PFSK-1 (cell line): ENCODE measurements around the gene TCHP.

Experiments
- FOXP2 ChIP-seq: optimal IDR thresholded peaks from 2 replicates; pipeline ENCODE3; 2011; ENCODE audit warnings: borderline replicate concordance, control low read depth, inconsistent platforms; ENCODE audit not compliant: insufficient read depth; ENCODE audit errors: extremely low read length, extremely low read depth
- POLR2AphosphoS5 ChIP-seq: IDR thresholded peaks from 2 replicates; pipeline ENCODE4 v1.6.1; 2012; ENCODE audit warnings: low read depth, mild to moderate bottlenecking, control low read depth, low read length, moderate library complexity
- SIN3A ChIP-seq: IDR thresholded peaks from 2 replicates; pipeline ENCODE4 v1.6.1; 2012; ENCODE audit warnings: mild to moderate bottlenecking, low read length, moderate library complexity, borderline replicate concordance; ENCODE audit not compliant: insufficient read depth
- TAF1 ChIP-seq: IDR thresholded peaks from 2 replicates; pipeline ENCODE4 v1.6.1; 2012; ENCODE audit warnings: low read length, control low read depth, borderline replicate concordance; ENCODE audit not compliant: insufficient read depth
- TF ChIP-seq, protein P1 (sequence below), 2 experiments: IDR thresholded peaks; 2 replicates each; pipeline versions ENCODE4 v1.6.1 to v1.8.0; 2011 to 2012; ENCODE audit warnings: low read depth in 2 of 2, low read length in 2 of 2, control low read depth in 1 of 2, inconsistent platforms in 1 of 2, mild to moderate bottlenecking in 1 of 2, moderate library complexity in 1 of 2; ENCODE audit not compliant: insufficient read depth in 1 of 2

Gene TCHP

DNA sequence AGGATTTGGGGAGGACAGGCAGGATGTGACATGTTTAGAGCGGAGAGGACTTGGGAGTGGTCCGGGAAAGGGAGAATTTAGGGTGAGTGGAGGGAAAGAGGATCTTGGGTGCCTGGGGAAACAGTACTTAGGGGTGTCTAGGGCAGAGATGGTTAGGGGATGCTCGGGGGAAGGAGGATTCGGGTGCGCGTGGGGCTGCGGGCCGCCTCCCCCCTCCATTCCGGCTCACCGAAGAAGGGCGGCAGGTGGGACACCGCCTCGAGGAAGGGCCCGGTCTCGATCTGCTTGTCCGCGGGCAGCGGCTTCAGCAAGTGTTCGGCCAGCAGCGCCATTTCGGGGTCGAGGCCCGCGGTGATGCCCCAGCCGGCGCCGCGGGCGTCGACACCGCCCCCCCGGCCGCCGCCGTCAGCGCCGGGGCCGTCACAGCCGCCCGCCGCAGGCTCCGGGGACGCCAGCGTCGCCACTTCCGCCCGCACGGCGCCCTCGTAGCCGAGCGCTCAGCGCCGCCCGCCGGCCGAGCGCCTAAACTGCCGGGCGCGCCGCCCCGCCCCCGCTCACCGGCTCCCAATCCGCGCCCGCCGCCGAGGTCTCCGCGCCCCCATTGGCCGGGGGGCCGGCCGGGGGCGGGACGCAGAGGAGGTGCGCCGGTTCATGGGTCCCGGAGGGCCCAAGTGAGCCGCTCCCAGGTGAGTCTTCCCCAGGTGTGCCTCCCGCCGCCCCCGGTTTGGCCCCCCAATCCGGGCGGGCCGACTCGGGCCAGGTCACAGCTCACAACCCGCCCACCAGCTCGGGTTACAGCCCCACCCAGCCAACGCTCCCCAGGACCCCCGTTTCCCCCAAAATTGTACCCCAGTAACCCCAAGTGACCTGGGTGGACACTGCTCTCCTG is 19.8 kb upstream of the TCHP start, which contains the start of gene GLTP:
TSS of gene GLTP (minus strand) at position 499 of the 889 bp plus-strand sequence. CDS start at position 332, 167 bp downstream.
- TF ChIP-seq, protein P1, sequence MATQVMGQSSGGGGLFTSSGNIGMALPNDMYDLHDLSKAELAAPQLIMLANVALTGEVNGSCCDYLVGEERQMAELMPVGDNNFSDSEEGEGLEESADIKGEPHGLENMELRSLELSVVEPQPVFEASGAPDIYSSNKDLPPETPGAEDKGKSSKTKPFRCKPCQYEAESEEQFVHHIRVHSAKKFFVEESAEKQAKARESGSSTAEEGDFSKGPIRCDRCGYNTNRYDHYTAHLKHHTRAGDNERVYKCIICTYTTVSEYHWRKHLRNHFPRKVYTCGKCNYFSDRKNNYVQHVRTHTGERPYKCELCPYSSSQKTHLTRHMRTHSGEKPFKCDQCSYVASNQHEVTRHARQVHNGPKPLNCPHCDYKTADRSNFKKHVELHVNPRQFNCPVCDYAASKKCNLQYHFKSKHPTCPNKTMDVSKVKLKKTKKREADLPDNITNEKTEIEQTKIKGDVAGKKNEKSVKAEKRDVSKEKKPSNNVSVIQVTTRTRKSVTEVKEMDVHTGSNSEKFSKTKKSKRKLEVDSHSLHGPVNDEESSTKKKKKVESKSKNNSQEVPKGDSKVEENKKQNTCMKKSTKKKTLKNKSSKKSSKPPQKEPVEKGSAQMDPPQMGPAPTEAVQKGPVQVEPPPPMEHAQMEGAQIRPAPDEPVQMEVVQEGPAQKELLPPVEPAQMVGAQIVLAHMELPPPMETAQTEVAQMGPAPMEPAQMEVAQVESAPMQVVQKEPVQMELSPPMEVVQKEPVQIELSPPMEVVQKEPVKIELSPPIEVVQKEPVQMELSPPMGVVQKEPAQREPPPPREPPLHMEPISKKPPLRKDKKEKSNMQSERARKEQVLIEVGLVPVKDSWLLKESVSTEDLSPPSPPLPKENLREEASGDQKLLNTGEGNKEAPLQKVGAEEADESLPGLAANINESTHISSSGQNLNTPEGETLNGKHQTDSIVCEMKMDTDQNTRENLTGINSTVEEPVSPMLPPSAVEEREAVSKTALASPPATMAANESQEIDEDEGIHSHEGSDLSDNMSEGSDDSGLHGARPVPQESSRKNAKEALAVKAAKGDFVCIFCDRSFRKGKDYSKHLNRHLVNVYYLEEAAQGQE (IDR thresholded peaks at IDR 0.05; ENCODE audit: insufficient read depth in 1 of 2, low read depth in 2 of 2, low read length in 2 of 2), result no peak
- no peak for TF ChIP-seq POLR2AphosphoS5

DNA sequence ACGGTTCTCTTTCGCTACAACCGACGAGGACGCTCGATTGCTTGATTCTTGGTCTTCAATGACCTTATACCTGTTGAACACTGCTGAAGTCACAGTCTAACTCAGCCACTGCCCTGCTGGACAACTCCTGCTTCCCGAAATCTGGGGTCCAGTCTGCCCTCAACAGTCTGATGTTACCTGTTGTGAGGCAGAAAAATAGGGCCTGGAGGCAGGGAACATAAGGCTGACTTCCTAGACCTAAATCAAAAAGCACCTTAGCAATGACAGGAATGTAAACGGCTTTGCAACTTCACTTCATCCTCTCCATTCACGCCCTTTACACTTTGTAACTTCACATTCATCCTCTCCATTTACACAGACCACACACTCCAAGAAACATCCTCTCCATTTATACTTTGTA is 19.1 kb upstream of the TCHP start:
- TF ChIP-seq, protein P1 (IDR thresholded peaks at IDR 0.05; ENCODE audit: insufficient read depth in 1 of 2, low read depth in 2 of 2, low read length in 2 of 2), result 0 out of 4 replicates have a peak, but pooled peaks of 1 of the 2 experiments have one; percentile 22
- no peak for TF ChIP-seq TAF1

DNA sequence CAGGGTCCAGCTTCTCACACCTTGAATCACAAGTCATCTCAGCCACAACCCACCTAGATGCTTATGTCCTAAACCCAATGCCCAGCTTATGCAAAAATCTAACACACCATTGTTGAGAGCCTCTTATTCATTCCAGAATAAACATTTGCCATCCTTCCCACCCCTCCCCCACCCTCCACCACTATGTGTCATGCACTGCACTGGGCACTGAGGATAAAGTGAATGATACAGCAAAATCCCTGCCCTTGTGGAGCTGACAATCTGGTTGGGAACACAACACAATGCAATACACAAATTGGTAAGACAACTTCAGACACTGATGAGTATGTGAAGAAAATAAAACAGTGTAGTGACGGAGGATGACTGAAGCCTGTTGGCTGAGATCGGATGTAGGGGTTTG is 18.3 kb upstream of the TCHP start:
- TF ChIP-seq TAF1 (no peak), FOXP2 (no peak), SIN3A (no peak), POLR2AphosphoS5 (no peak)
- TF ChIP-seq, protein P1 (IDR thresholded peaks at IDR 0.05; ENCODE audit: insufficient read depth in 1 of 2, low read depth in 2 of 2, low read length in 2 of 2), result no peak

DNA sequence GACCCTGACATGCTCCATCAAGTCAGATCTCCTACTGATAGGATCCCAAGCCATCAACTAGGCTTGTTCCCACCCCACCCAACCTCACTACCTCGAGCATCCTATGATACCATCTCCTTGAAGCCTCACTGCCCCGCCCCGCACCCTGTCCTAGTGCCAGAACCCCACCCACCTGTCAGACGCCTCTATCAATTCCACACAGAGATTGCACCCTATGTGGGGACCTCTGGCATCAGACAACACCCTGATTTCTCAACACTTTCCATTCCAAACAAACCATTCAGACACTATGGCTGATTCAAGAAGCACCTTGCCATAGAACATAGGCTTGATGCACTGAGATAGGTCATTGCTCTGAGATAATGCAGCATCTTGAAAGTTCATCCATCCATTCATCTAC is 16.6 kb upstream of the TCHP start:
- TF ChIP-seq TAF1, result no peak
- TF ChIP-seq POLR2AphosphoS5, result no peak
- TF ChIP-seq, protein P1 (IDR thresholded peaks at IDR 0.05; ENCODE audit: insufficient read depth in 1 of 2, low read depth in 2 of 2, low read length in 2 of 2), result no peak
- no peak for TF ChIP-seq FOXP2
- no peak for TF ChIP-seq SIN3A

DNA sequence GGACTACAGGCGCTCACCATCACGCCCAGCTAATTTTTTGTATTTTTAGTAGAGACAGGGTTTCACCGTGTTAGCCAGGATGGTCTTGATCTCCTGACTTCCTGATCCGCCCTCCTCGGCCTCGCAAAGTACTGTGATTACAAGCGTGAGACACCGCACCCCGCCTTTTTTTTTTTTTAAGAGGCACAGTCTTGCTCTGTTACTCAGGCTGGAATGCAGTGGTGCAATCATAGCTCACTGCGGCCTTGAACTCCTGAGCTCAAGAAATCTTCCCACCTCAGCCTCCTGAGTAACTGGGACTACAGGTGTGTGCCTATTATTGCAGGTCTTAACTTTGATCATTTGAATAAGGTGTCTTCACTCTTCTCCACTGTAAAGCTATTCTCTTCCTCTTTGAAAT is 14.5 kb upstream of the TCHP start:
- no peak for TF ChIP-seq POLR2AphosphoS5
- TF ChIP-seq TAF1, result no peak
- TF ChIP-seq, protein P1 (IDR thresholded peaks at IDR 0.05; ENCODE audit: insufficient read depth in 1 of 2, low read depth in 2 of 2, low read length in 2 of 2), result no peak
- no peak for TF ChIP-seq FOXP2
- TF ChIP-seq SIN3A, result no peak
